Adrenal gland (tissue), 12 donors: ENCODE measurements around the gene FGF23. TPM values are rescaled to one million over a fixed set of nuclear protein-coding genes. Genes with fewer than 3 reads are reported as not detected.
A peak's percentile ranks its signal among the peaks of the same experiment; 100 is the strongest.

Experiments
- DNase-seq, 7 donors: peaks; one replicate each; pipeline ENCODE4 v3.0.0-alpha.2; 2019 to 2020
- H3K27ac ChIP-seq, 5 donors: fragments of 200-600 bp; sonication (generic) in 4 of 5; 1 replicate in 3 of 5; 2 replicates in 2 of 5; pipeline versions ENCODE4 v1.5.1 to v1.8.0; 2016 to 2020; ENCODE audit warnings: mild to moderate bottlenecking in 1 of 5
- H3K27me3 ChIP-seq: fragments of 200-600 bp; 2 replicates; pipeline ENCODE4 v1.8.0; 2021
- H3K36me3 ChIP-seq, 2 donors: fragments of 200-600 bp; replicated peaks in 1 of 2; 1 replicate in 1 of 2; 2 replicates in 1 of 2; pipeline versions ENCODE4 v1.5.1 to v1.8.0; 2018 to 2022
- H3K4me1 ChIP-seq, 2 donors: fragments of 200-600 bp; replicated peaks in 1 of 2; 1 replicate in 1 of 2; 2 replicates in 1 of 2; pipeline versions ENCODE4 v1.5.1 to v1.8.0; 2018 to 2021
- H3K4me3 ChIP-seq, 4 donors: fragments of 200-600 bp; sonication (generic) in 3 of 4; one replicate each; pipeline ENCODE4 v1.5.1; 2016 to 2018
- H3K9me3 ChIP-seq, 3 donors: fragments of 200-600 bp; sonication (generic) in 1 of 3; replicated peaks in 1 of 3; 1 replicate in 2 of 3; 2 replicates in 1 of 3; pipeline versions ENCODE4 v1.5.1 to v1.8.0; 2016 to 2021
- CTCF ChIP-seq, 6 experiments: fragments of 450-650 bp in 4 of 6; fragments of 200-600 bp in 2 of 6; sonication (generic) in 1 of 6; IDR thresholded peaks; 1 replicate in 5 of 6; 2 replicates in 1 of 6; pipeline versions ENCODE4 v1.5.1 to v1.8.0; 2016 to 2021; ENCODE audit warnings: antibody characterized with exemption in 6 of 6, mild to moderate bottlenecking in 2 of 6, moderate library complexity in 1 of 6
- POLR2A ChIP-seq, 2 donors: fragments of 450-650 bp; IDR thresholded peaks; one replicate each; pipeline ENCODE4 v1.6.1; 2017; ENCODE audit warnings: antibody characterized with exemption in 2 of 2, mild to moderate bottlenecking in 2 of 2, moderate library complexity in 1 of 2
- WGBS, 4 donors: extraction: QIAGEN DNeasy Blood & Tissue Kit in 2 of 4; methylation state at CpG; one replicate each; pipeline versions ENCODE4 v1.1.5 to v1.1.7; 2013 to 2017; 5-methylcytosine and 5-hydroxymethylcytosine counted together
- intact Hi-C, 2 donors: fragments of 100-400 bp; cut with DNase I; formaldehyde crosslinking; loops; one replicate each; pipeline versions ENCODE4 v1.14.1 to v1.15.0; 2022 to 2023
- polyA plus RNA-seq, 3 donors: library from polyadenylated mRNA; stranded (reverse); fragments of 200-250 nt in 2 of 3; fragments of 350-450 nt in 1 of 3; fragmentation: Illumina TruSeq in 1 of 3; extraction: RNeasy Lipid Tissue Mini Kit (QIAGEN cat#74804) in 1 of 3; gene quantifications; one replicate each; pipeline ENCODE4 v1.2.3, GENCODE V29; 2013 to 2014
- total RNA-seq, 9 donors: library from RNA; depleted of rRNA in 4 of 9; stranded (reverse); fragments of >200 nt in 4 of 9; fragments of 120-200 nt in 1 of 9; fragmentation: NEBNext Ultra II Directional in 1 of 9; extraction: Animal tissue kit (Norgen Biotek cat#: 25700) in 1 of 9; gene quantifications; one replicate each; pipeline versions ENCODE4 v1.1.0 to v1.2.4, GENCODE V29; 2013 to 2023
- donor health status: healthy with polysubstance abuse.
- donor health status: Bipolar disorder and iron deficiency.
- donor health status: DM: yes; HTN: yes; CAD: no.
- donor health status: DM: no; HTN: no; CAD: no.
- donor health status: DM: no; HTN: no; CAD: no.
- donor health status: DM: yes; HTN: yes; CAD: no.

The FGF23 gene
- total and polyA plus RNA-seq, 12 donors: 0.13 to 0.58 TPM; not detected in 10

GRCh38 chr12:4393211-4393610, 13.7 kb upstream of the FGF23 start:
- Histone ChIP-seq H3K36me3 (no peaks in the 10 kb centered on the region), H3K4me3 (no peak overlapping the region), H3K4me1 (no peaks in the 10 kb centered on the region), H3K27me3 (no peaks in the 10 kb centered on the region), H3K27ac (no peak overlapping the region), H3K9me3 (no peaks in the 10 kb centered on the region)
- no peak for DNase-seq
- intact Hi-C loops: no loop called here
- WGBS, 4 donors: 52 to 69% (median 59%) methylated on average over 5 of the region's 5 CpGs
- TF ChIP-seq CTCF (IDR thresholded peaks at IDR 0.05) (no peak), POLR2A (IDR thresholded peaks at IDR 0.05) (no peak)

- no peak overlapping the region for H3K4me3 ChIP-seq
- H3K27me3 ChIP-seq: no peaks in the 10 kb centered on the region
- intact Hi-C loops: no loop called here
- 32 to 53% (median 45%) methylated on average over 8 to 15 of the region's 15 CpGs for WGBS, 4 donors
- no peak overlapping the region for H3K27ac ChIP-seq
- no peaks in the 10 kb centered on the region for H3K36me3 ChIP-seq
- TF ChIP-seq POLR2A (IDR thresholded peaks at IDR 0.05): no peak
- no peak for TF ChIP-seq CTCF (IDR thresholded peaks at IDR 0.05)
- peak in 3 of 7 donors; percentile 2 to 13 (median 10) for DNase-seq
- H3K9me3 ChIP-seq: no peaks in the 10 kb centered on the region
- no peaks in the 10 kb centered on the region for H3K4me1 ChIP-seq
These were observed 12.8 kb upstream of the FGF23 start for GRCh38 chr12:4392223-4392742.

GRCh38 chr12:4388662-4389061, 9.2 kb upstream of the FGF23 start:
- no peaks in the 10 kb centered on the region for H3K36me3 ChIP-seq
- WGBS, 4 donors: 33 to 46% (median 40%) methylated on average over 2 of the region's 2 CpGs
- intact Hi-C loops: no loop called here
- H3K27ac ChIP-seq: no peak overlapping the region
- TF ChIP-seq CTCF (IDR thresholded peaks at IDR 0.05) (no peak), POLR2A (IDR thresholded peaks at IDR 0.05) (no peak)
- no peaks in the 10 kb centered on the region for H3K9me3 ChIP-seq
- no peaks in the 10 kb centered on the region for H3K27me3 ChIP-seq
- no peaks in the 10 kb centered on the region for H3K4me1 ChIP-seq
- DNase-seq: no peak
- H3K4me3 ChIP-seq: no peak overlapping the region

GRCh38 chr12:4388032-4388431, 8.5 kb upstream of the FGF23 start:
- Histone ChIP-seq H3K4me3 (no peak overlapping the region), H3K36me3 (no peaks in the 10 kb centered on the region), H3K9me3 (no peaks in the 10 kb centered on the region), H3K4me1 (no peaks in the 10 kb centered on the region), H3K27me3 (no peaks in the 10 kb centered on the region), H3K27ac (no peak overlapping the region)
- DNase-seq: no peak
- WGBS, 4 donors: 56 to 82% (median 71%) methylated on average over 1 of the region's 1 CpG
- TF ChIP-seq POLR2A (IDR thresholded peaks at IDR 0.05): no peak
- no peak for TF ChIP-seq CTCF (IDR thresholded peaks at IDR 0.05)
- intact Hi-C loops: no loop called here
